ENCODE measurements around the gene MYO1D.

DNA sequence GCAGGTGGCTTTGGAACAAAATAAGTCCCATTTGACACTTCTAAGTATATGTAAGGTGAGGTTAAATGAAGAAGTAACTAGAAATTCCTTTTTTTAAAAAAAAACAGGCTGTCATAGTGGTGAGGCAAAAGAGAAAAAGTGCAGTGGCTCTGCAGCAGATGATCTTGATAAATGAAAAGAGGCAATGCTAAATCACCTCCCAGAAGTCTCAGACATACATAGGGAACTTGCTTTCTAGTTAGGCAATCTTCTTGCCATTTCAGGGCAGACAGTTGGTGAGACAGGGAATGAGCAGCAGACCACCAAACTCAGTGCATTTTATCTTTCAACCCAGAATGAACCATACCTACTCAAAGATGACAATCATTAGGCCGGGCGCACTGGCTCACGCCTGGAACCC is 90.8 kb downstream of the MYO1D start:
- TF ChIP-seq, protein P1, sequence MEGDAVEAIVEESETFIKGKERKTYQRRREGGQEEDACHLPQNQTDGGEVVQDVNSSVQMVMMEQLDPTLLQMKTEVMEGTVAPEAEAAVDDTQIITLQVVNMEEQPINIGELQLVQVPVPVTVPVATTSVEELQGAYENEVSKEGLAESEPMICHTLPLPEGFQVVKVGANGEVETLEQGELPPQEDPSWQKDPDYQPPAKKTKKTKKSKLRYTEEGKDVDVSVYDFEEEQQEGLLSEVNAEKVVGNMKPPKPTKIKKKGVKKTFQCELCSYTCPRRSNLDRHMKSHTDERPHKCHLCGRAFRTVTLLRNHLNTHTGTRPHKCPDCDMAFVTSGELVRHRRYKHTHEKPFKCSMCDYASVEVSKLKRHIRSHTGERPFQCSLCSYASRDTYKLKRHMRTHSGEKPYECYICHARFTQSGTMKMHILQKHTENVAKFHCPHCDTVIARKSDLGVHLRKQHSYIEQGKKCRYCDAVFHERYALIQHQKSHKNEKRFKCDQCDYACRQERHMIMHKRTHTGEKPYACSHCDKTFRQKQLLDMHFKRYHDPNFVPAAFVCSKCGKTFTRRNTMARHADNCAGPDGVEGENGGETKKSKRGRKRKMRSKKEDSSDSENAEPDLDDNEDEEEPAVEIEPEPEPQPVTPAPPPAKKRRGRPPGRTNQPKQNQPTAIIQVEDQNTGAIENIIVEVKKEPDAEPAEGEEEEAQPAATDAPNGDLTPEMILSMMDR (IDR thresholded peaks at IDR 0.05) = no peak
- TF ChIP-seq POLR2A (IDR thresholded peaks at IDR 0.05) = no peak
